ENCODE data around the gene RPL39.

Gene RPL39

GRCh38 chrX:119763836-119764387 lies 27.5 kb downstream of the RPL39 start:
- no peak overlapping the region for H3K9ac ChIP-seq (ENCODE audit: low read depth, low read length, poor library complexity, severe bottlenecking)
- H3K4me3 ChIP-seq (ENCODE audit: low read length, poor library complexity, severe bottlenecking), result no peak overlapping the region
- TF ChIP-seq EZH2phosphoT487 (IDR thresholded peaks at IDR 0.05; ENCODE audit: borderline replicate concordance) (no peak), CTCF (conservative IDR thresholded peaks at IDR 0.05; ENCODE audit: low read length) (no peak)
- H3K79me2 ChIP-seq (ENCODE audit: insufficient read depth, low read length), result no peaks in the 10 kb centered on the region
- no peak overlapping the region for H2AFZ ChIP-seq (ENCODE audit: low read length)
- no peak overlapping the region for H3K4me2 ChIP-seq (ENCODE audit: low read depth, low read length, poor library complexity, severe bottlenecking)
- H3K36me3 ChIP-seq (ENCODE audit: insufficient read depth, low read length), result no peaks in the 10 kb centered on the region
- no peaks in the 10 kb centered on the region for H3K4me1 ChIP-seq (ENCODE audit: insufficient read depth, low read length, poor library complexity, severe bottlenecking)
- no peaks in the 10 kb centered on the region for H3K27me3 ChIP-seq (ENCODE audit: insufficient read depth, low read length, poor library complexity, severe bottlenecking)
- no peaks in the 10 kb centered on the region for H3K9me2 ChIP-seq (replicated peaks; ENCODE audit: low read depth, low read length)
- no peaks in the 10 kb centered on the region for H4K20me1 ChIP-seq (ENCODE audit: insufficient read depth, low read length, poor library complexity, severe bottlenecking)
- H3F3A ChIP-seq (ENCODE audit: low read depth), result no peaks in the 10 kb centered on the region
- no peaks in the 10 kb centered on the region for H3K9me3 ChIP-seq (ENCODE audit: insufficient read depth, low read depth, low read length)

GRCh38 chrX:119763181-119763580 lies 28.2 kb downstream of the RPL39 start:
- Histone ChIP-seq H3K4me1 (ENCODE audit: insufficient read depth, low read length, poor library complexity, severe bottlenecking) (no peaks in the 10 kb centered on the region), H2AFZ (ENCODE audit: low read length) (no peak overlapping the region), H3K9ac (ENCODE audit: low read depth, low read length, poor library complexity, severe bottlenecking) (no peak overlapping the region), H3K9me3 (ENCODE audit: insufficient read depth, low read depth, low read length) (no peaks in the 10 kb centered on the region), H4K20me1 (ENCODE audit: insufficient read depth, low read length, poor library complexity, severe bottlenecking) (no peaks in the 10 kb centered on the region), H3K27me3 (ENCODE audit: insufficient read depth, low read length, poor library complexity, severe bottlenecking) (no peaks in the 10 kb centered on the region), H3K4me2 (ENCODE audit: low read depth, low read length, poor library complexity, severe bottlenecking) (no peak overlapping the region), H3K4me3 (ENCODE audit: low read length, poor library complexity, severe bottlenecking) (no peak overlapping the region), H3K9me2 (replicated peaks; ENCODE audit: low read depth, low read length) (no peaks in the 10 kb centered on the region), H3K36me3 (ENCODE audit: insufficient read depth, low read length) (no peaks in the 10 kb centered on the region), H3F3A (ENCODE audit: low read depth) (no peaks in the 10 kb centered on the region), H3K79me2 (ENCODE audit: insufficient read depth, low read length) (no peaks in the 10 kb centered on the region)
- TF ChIP-seq CTCF (conservative IDR thresholded peaks at IDR 0.05; ENCODE audit: low read length) (no peak), EZH2phosphoT487 (IDR thresholded peaks at IDR 0.05; ENCODE audit: borderline replicate concordance) (no peak)

- Histone ChIP-seq H2AFZ (ENCODE audit: low read length) (no peak overlapping the region), H3K4me1 (ENCODE audit: insufficient read depth, low read length, poor library complexity, severe bottlenecking) (no peaks in the 10 kb centered on the region), H3K4me2 (ENCODE audit: low read depth, low read length, poor library complexity, severe bottlenecking) (no peak overlapping the region), H3K9me2 (replicated peaks; ENCODE audit: low read depth, low read length) (no peaks in the 10 kb centered on the region), H3K9me3 (ENCODE audit: insufficient read depth, low read depth, low read length) (no peaks in the 10 kb centered on the region), H4K20me1 (ENCODE audit: insufficient read depth, low read length, poor library complexity, severe bottlenecking) (no peaks in the 10 kb centered on the region), H3K9ac (ENCODE audit: low read depth, low read length, poor library complexity, severe bottlenecking) (no peak overlapping the region), H3F3A (ENCODE audit: low read depth) (no peaks in the 10 kb centered on the region), H3K79me2 (ENCODE audit: insufficient read depth, low read length) (no peaks in the 10 kb centered on the region), H3K36me3 (ENCODE audit: insufficient read depth, low read length) (no peaks in the 10 kb centered on the region), H3K4me3 (ENCODE audit: low read length, poor library complexity, severe bottlenecking) (no peak overlapping the region), H3K27me3 (ENCODE audit: insufficient read depth, low read length, poor library complexity, severe bottlenecking) (no peaks in the 10 kb centered on the region)
- TF ChIP-seq CTCF (conservative IDR thresholded peaks at IDR 0.05; ENCODE audit: low read length), result no peak
- TF ChIP-seq EZH2phosphoT487 (IDR thresholded peaks at IDR 0.05; ENCODE audit: borderline replicate concordance), result no peak
These were observed 28.7 kb downstream of the RPL39 start for GRCh38 chrX:119762718-119763117.
